HepG2 (cell line): ENCODE results near the gene FAH. TPM values are rescaled to one million over a fixed set of nuclear protein-coding genes. Genes with fewer than 3 reads are reported as not detected.

Experiments
- ARNTL ChIP-seq: sonication (generic); formaldehyde crosslinking; IDR thresholded peaks from 2 replicates; pipeline ENCODE4 v1.4.0; 2020; ENCODE audit warnings: mild to moderate bottlenecking, missing genetic modification reagents
- ELK4 ChIP-seq: sonication (generic); formaldehyde crosslinking; IDR thresholded peaks from 2 replicates; pipeline ENCODE4 v1.9.0; 2021; ENCODE audit warnings: missing genetic modification reagents, borderline replicate concordance
- LRRFIP1 ChIP-seq: sonication (generic); formaldehyde crosslinking; conservative IDR thresholded peaks from 2 replicates; pipeline ENCODE4 v1.4.0; 2020; ENCODE audit warnings: missing genetic modification reagents
- NCOA2 ChIP-seq: sonication (generic); formaldehyde crosslinking; IDR thresholded peaks from 2 replicates; pipeline ENCODE4 v1.8.0; 2022; ENCODE audit warnings: inconsistent platforms
- PRMT3 ChIP-seq: sonication (generic); formaldehyde crosslinking; IDR thresholded peaks from 2 replicates; pipeline ENCODE4 v1.8.1; 2022; ENCODE audit warnings: low read depth, mild to moderate bottlenecking, moderate library complexity, missing genetic modification reagents, borderline replicate concordance
- ZNF24 ChIP-seq: fragments of 450-650 bp; IDR thresholded peaks from 2 replicates; pipeline ENCODE4 v1.6.1; 2017; ENCODE audit warnings: antibody characterized with exemption, mild to moderate bottlenecking
- ZNF570 ChIP-seq: sonication (generic); formaldehyde crosslinking; IDR thresholded peaks from 2 replicates; pipeline ENCODE4 v1.4.0; 2020; ENCODE audit warnings: mild to moderate bottlenecking, missing genetic modification reagents, borderline replicate concordance
- polyA plus RNA-seq, 8 experiments: library from polyadenylated mRNA; depleted of rRNA in 3 of 8; stranded (reverse) in 7 of 8; unstranded in 1 of 8; fragments of >200 nt; fragmentation: Illumina TruSeq in 4 of 8; extraction: Trizol in 4 of 8; gene quantifications; 2 replicates each; pipeline versions ENCODE4 v1.2.1 to v1.2.3, GENCODE V29; 2011 to 2016; ENCODE audit warnings: low read depth in 4 of 8, missing spikeins in 1 of 8, mixed read lengths in 1 of 8; ENCODE audit not compliant: insufficient read depth in 1 of 8
- total RNA-seq, 5 experiments: library from RNA; depleted of rRNA; stranded (reverse); fragments of >200 nt; fragmentation: Illumina TruSeq; extraction: Trizol; gene quantifications; 2 replicates each; pipeline ENCODE4 v1.2.3, GENCODE V29; 2016; ENCODE audit warnings: low read depth in 1 of 5
- TF ChIP-seq, protein P1 (sequence below): fragments of 450-650 bp; IDR thresholded peaks from 2 replicates; pipeline ENCODE4 v1.6.1; 2017
- TF ChIP-seq, protein P2 (sequence below): sonication (generic); formaldehyde crosslinking; IDR thresholded peaks from 2 replicates; pipeline ENCODE4 v1.9.0; 2021; ENCODE audit warnings: missing genetic modification reagents, mild to moderate bottlenecking, borderline replicate concordance

FAH gene
- total and polyA plus RNA-seq, 2 of the 13 experiments (the other 11 are each of a cell fraction or from before 2014, with no cell fraction given) = 36.6 to 75.0 TPM

GRCh38 chr15:80173022-80173759, 20.4 kb downstream of the FAH start (continued):
- TF ChIP-seq LRRFIP1 (CRISPR knock-in tag) = no peak
- no peak for TF ChIP-seq PRMT3 (CRISPR knock-in tag)
- no peak for TF ChIP-seq ZNF570 (CRISPR knock-in tag)
- TF ChIP-seq, protein P1, sequence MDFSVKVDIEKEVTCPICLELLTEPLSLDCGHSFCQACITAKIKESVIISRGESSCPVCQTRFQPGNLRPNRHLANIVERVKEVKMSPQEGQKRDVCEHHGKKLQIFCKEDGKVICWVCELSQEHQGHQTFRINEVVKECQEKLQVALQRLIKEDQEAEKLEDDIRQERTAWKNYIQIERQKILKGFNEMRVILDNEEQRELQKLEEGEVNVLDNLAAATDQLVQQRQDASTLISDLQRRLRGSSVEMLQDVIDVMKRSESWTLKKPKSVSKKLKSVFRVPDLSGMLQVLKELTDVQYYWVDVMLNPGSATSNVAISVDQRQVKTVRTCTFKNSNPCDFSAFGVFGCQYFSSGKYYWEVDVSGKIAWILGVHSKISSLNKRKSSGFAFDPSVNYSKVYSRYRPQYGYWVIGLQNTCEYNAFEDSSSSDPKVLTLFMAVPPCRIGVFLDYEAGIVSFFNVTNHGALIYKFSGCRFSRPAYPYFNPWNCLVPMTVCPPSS = no peak
- TF ChIP-seq, protein P2, sequence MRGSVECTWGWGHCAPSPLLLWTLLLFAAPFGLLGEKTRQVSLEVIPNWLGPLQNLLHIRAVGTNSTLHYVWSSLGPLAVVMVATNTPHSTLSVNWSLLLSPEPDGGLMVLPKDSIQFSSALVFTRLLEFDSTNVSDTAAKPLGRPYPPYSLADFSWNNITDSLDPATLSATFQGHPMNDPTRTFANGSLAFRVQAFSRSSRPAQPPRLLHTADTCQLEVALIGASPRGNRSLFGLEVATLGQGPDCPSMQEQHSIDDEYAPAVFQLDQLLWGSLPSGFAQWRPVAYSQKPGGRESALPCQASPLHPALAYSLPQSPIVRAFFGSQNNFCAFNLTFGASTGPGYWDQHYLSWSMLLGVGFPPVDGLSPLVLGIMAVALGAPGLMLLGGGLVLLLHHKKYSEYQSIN (CRISPR knock-in tag) = no peak
- no peak for TF ChIP-seq ELK4 (CRISPR knock-in tag)
- TF ChIP-seq ARNTL (CRISPR knock-in tag) = no peak
- TF ChIP-seq ZNF24 = no peak
- 0 out of 2 replicates have a peak, but pooled peaks have one; percentile 13 for TF ChIP-seq NCOA2 (CRISPR knock-in tag)
